HepG2 (cell line): ENCODE results near the gene LTK. TPM values are rescaled to one million over a fixed set of nuclear protein-coding genes. Genes with fewer than 3 reads are reported as not detected.

ENCODE experiments used
- BHLHE40 ChIP-seq: IDR thresholded peaks from 2 replicates; pipeline ENCODE4 v1.6.1; 2011; ENCODE audit warnings: low read length, improper control_type of control experiment
- BRCA1 ChIP-seq: sonication (generic); formaldehyde crosslinking; IDR thresholded peaks from 2 replicates; pipeline ENCODE4 v1.4.0; 2020; ENCODE audit warnings: missing genetic modification reagents
- ESRRA ChIP-seq: sonication (generic); formaldehyde crosslinking; IDR thresholded peaks from 2 replicates; pipeline ENCODE4 v1.5.1; 2020; ENCODE audit warnings: mild to moderate bottlenecking, low read depth, missing genetic modification reagents
- GLI4 ChIP-seq: sonication (generic); formaldehyde crosslinking; IDR thresholded peaks from 2 replicates; pipeline ENCODE4 v1.5.1; 2020; ENCODE audit warnings: missing genetic modification reagents, mild to moderate bottlenecking, moderate library complexity, borderline replicate concordance
- HNF4G ChIP-seq, 2 experiments: sonication (generic) in 1 of 2; formaldehyde crosslinking in 1 of 2; IDR thresholded peaks; 2 replicates each; pipeline versions ENCODE4 v1.4.0 to v1.6.1; 2011 to 2020; ENCODE audit warnings: borderline replicate concordance in 2 of 2, low read depth in 2 of 2, mild to moderate bottlenecking in 2 of 2, low read length in 1 of 2, missing genetic modification reagents in 1 of 2, moderate library complexity in 1 of 2
- HNRNPLL ChIP-seq: fragments of 200-400 bp; formaldehyde crosslinking; IDR thresholded peaks from 2 replicates; pipeline ENCODE4 v1.6.1; 2017; ENCODE audit warnings: mild to moderate bottlenecking, low read depth, low read length; ENCODE audit not compliant: poor library complexity, severe bottlenecking
- ISX ChIP-seq: sonication (generic); formaldehyde crosslinking; conservative IDR thresholded peaks from 2 replicates; pipeline ENCODE4 v1.5.0; 2020; ENCODE audit warnings: missing genetic modification reagents
- KAT7 ChIP-seq: IDR thresholded peaks from 2 replicates; pipeline ENCODE4 v1.6.1; 2018; ENCODE audit warnings: borderline replicate concordance, missing compliant biosample characterization
- KAT8 ChIP-seq: IDR thresholded peaks from 2 replicates; pipeline ENCODE4 v1.6.1; 2016; ENCODE audit warnings: missing genetic modification reagents, missing compliant biosample characterization
- MIXL1 ChIP-seq: IDR thresholded peaks from 2 replicates; pipeline ENCODE4 v1.6.1; 2016
- MXI1 ChIP-seq: IDR thresholded peaks from 3 replicates; pipeline ENCODE4 v1.6.1; 2012; ENCODE audit warnings: low read depth, low read length, inconsistent platforms, borderline replicate concordance
- NONO ChIP-seq, 2 experiments: fragments of 450-650 bp in 1 of 2; sonication (generic) in 1 of 2; formaldehyde crosslinking in 1 of 2; IDR thresholded peaks in 1 of 2; conservative IDR thresholded peaks in 1 of 2; 2 replicates each; pipeline versions ENCODE4 v1.6.1 to v1.8.0; 2017 to 2022; ENCODE audit warnings: mild to moderate bottlenecking in 1 of 2, missing genetic modification reagents in 1 of 2, moderate library complexity in 1 of 2
- PRDM15 ChIP-seq: sonication (generic); formaldehyde crosslinking; IDR thresholded peaks from 2 replicates; pipeline ENCODE4 v1.4.0; 2020; ENCODE audit warnings: missing genetic modification reagents
- RBM22 ChIP-seq: fragments of 200-400 bp; formaldehyde crosslinking; optimal IDR thresholded peaks from 2 replicates; pipeline ENCODE3; 2017; ENCODE audit warnings: mild to moderate bottlenecking, low read length, moderate library complexity
- RELA ChIP-seq: sonication (generic); formaldehyde crosslinking; IDR thresholded peaks from 2 replicates; pipeline ENCODE4 v1.4.0; 2020; ENCODE audit warnings: missing genetic modification reagents
- SCMH1 ChIP-seq: sonication (generic); formaldehyde crosslinking; IDR thresholded peaks from 2 replicates; pipeline ENCODE4 v1.9.0; 2021; ENCODE audit warnings: missing genetic modification reagents, mild to moderate bottlenecking, borderline replicate concordance
- TBL1XR1 ChIP-seq: fragments of 150-350 bp; IDR thresholded peaks from 2 replicates; pipeline ENCODE4 v1.6.1; 2014; ENCODE audit warnings: borderline replicate concordance, low read length; ENCODE audit not compliant: partially characterized antibody
- U2AF2 ChIP-seq: fragments of 200-400 bp; formaldehyde crosslinking; IDR thresholded peaks from 2 replicates; pipeline ENCODE4 v1.6.1; 2017; ENCODE audit warnings: low read depth, mild to moderate bottlenecking, low read length
- ZNF234 ChIP-seq: sonication (generic); formaldehyde crosslinking; conservative IDR thresholded peaks from 2 replicates; pipeline ENCODE4 v1.5.1; 2020; ENCODE audit warnings: mild to moderate bottlenecking, missing genetic modification reagents
- ZNF274 ChIP-seq: sonication (generic); formaldehyde crosslinking; IDR thresholded peaks from 2 replicates; pipeline ENCODE4 v1.5.1; 2020; ENCODE audit warnings: mild to moderate bottlenecking, missing genetic modification reagents
- ZNF282 ChIP-seq: fragments of 450-650 bp; IDR thresholded peaks from 2 replicates; pipeline ENCODE4 v1.6.1; 2018; ENCODE audit not compliant: partially characterized antibody
- ZNF331 ChIP-seq: sonication (generic); formaldehyde crosslinking; IDR thresholded peaks from 2 replicates; pipeline ENCODE4 v1.4.0; 2020; ENCODE audit warnings: missing genetic modification reagents
- ZNF333 ChIP-seq: sonication (generic); formaldehyde crosslinking; IDR thresholded peaks from 2 replicates; pipeline ENCODE4 v1.4.0; 2020; ENCODE audit warnings: mild to moderate bottlenecking, missing genetic modification reagents, borderline replicate concordance
- ZNF792 ChIP-seq: IDR thresholded peaks from 2 replicates; pipeline ENCODE4 v1.6.1; 2016
- ZSCAN12 ChIP-seq: sonication (generic); formaldehyde crosslinking; IDR thresholded peaks from 2 replicates; pipeline ENCODE4 v1.9.0; 2021; ENCODE audit warnings: mild to moderate bottlenecking, missing genetic modification reagents
- polyA plus RNA-seq, 8 experiments: library from polyadenylated mRNA; depleted of rRNA in 3 of 8; stranded (reverse) in 7 of 8; unstranded in 1 of 8; fragments of >200 nt; fragmentation: Illumina TruSeq in 4 of 8; extraction: Trizol in 4 of 8; gene quantifications; 2 replicates each; pipeline versions ENCODE4 v1.2.1 to v1.2.3, GENCODE V29; 2011 to 2016; ENCODE audit warnings: low read depth in 4 of 8, missing spikeins in 1 of 8, mixed read lengths in 1 of 8; ENCODE audit not compliant: insufficient read depth in 1 of 8
- total RNA-seq, 5 experiments: library from RNA; depleted of rRNA; stranded (reverse); fragments of >200 nt; fragmentation: Illumina TruSeq; extraction: Trizol; gene quantifications; 2 replicates each; pipeline ENCODE4 v1.2.3, GENCODE V29; 2016; ENCODE audit warnings: low read depth in 1 of 5
- TF ChIP-seq, protein P1 (sequence below): IDR thresholded peaks from 2 replicates; pipeline ENCODE4 v1.6.1; 2018; ENCODE audit warnings: missing genetic modification reagents

The LTK gene
- total and polyA plus RNA-seq, 2 of the 13 experiments (the other 11 are each of a cell fraction or from before 2014, with no cell fraction given): 0.01 TPM; not detected in 1

DNA sequence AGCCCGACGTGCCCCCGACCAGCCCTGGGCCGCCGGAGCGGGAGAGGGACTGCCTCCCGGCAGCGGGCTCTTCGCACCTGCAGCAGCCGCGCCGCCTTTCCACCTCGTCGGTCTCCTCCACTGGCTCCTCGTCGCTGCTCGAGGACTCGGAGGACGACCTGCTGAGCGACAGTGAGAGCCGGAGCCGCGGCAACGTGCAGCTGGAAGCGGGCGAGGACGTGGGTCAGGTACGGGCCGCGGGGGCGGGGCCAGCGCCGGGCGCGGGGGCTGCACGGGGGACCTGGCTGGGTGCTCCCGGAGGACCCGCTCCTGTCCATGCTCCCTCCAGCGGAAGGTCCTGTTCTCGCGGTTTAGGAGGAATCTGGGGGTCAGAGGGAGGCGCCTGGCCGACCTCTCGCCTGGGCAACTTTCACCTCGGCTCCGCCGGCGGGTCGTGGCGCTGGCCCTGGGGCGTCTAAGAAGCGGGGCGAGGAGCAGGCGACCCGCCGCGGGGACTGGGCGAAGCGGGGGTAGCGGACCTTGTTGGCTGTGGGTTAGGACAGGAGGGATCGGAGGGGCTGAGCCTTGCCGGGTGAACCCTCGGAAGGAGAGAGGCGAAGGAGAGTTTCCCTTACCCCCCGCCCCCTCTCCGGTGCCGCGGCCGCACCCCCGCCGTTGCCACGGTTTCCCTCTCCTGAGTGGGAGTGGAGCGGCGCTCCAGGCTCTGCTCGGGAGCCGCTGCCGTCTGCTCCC, 19.3 kb downstream of the LTK start (continued):
- TF ChIP-seq NONO (IDR thresholded peaks at IDR 0.05): no peak
- 0 out of 2 replicates have a peak, but pooled peaks have one; percentile 38 for TF ChIP-seq NONO (CRISPR knock-in tag; conservative IDR thresholded peaks at IDR 0.05)
- peak; percentile 51; the same call in 1 of the 2 replicates for TF ChIP-seq KAT8
- peak; percentile 55; the same call in 1 of the 2 replicates for TF ChIP-seq ZNF792 (CRISPR knock-in tag)
- no peak for TF ChIP-seq U2AF2
- TF ChIP-seq ISX: no peak; the same call in 1 of the 2 replicates
- TF ChIP-seq SCMH1 (CRISPR knock-in tag): no peak
- no peak for TF ChIP-seq ZNF274
- no peak for TF ChIP-seq BHLHE40
- TF ChIP-seq HNF4G (IDR thresholded peaks at IDR 0.05; ENCODE audit: borderline replicate concordance, low read depth, low read length): peak; percentile 28; the same call in 1 of the 2 replicates
- TF ChIP-seq HNF4G (CRISPR knock-in tag; IDR thresholded peaks at IDR 0.05; ENCODE audit: borderline replicate concordance, low read depth): no peak
- TF ChIP-seq, protein P1, sequence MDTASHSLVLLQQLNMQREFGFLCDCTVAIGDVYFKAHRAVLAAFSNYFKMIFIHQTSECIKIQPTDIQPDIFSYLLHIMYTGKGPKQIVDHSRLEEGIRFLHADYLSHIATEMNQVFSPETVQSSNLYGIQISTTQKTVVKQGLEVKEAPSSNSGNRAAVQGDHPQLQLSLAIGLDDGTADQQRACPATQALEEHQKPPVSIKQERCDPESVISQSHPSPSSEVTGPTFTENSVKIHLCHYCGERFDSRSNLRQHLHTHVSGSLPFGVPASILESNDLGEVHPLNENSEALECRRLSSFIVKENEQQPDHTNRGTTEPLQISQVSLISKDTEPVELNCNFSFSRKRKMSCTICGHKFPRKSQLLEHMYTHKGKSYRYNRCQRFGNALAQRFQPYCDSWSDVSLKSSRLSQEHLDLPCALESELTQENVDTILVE (CRISPR knock-in tag): peak; percentile 74; the same call in 1 of the 2 replicates
- TF ChIP-seq TBL1XR1: no peak
- no peak for TF ChIP-seq ZNF333 (CRISPR knock-in tag)
- TF ChIP-seq GLI4 (CRISPR knock-in tag): 0 out of 2 replicates have a peak, but pooled peaks have one; percentile 6
- TF ChIP-seq RBM22: no peak
- no peak for TF ChIP-seq ZSCAN12 (CRISPR knock-in tag)
- TF ChIP-seq MIXL1: no peak
- peak; percentile 54; the same call in 1 of the 2 replicates for TF ChIP-seq KAT7 (CRISPR knock-in tag)
- TF ChIP-seq MXI1: no peak; the same call in 2 of the 3 replicates
- peak; percentile 49 for TF ChIP-seq HNRNPLL
- TF ChIP-seq ZNF282: no peak
- peak; percentile 25; the same call in 1 of the 2 replicates for TF ChIP-seq PRDM15 (CRISPR knock-in tag)
- TF ChIP-seq ZNF234: 0 out of 2 replicates have a peak, but pooled peaks have one; percentile 27
- TF ChIP-seq ESRRA (CRISPR knock-in tag): no peak
- 0 out of 2 replicates have a peak, but pooled peaks have one; percentile 36 for TF ChIP-seq RELA (CRISPR knock-in tag)
- peak; percentile 48; the same call in 1 of the 2 replicates for TF ChIP-seq ZNF331 (CRISPR knock-in tag)
- TF ChIP-seq BRCA1 (CRISPR knock-in tag): peak; percentile 73; the same call in 1 of the 2 replicates
